Hepatocyte (in vitro differentiated cells): ENCODE results near the gene PAQR9.

Source experiments
- EZH2 ChIP-seq: fragments of 200-600 bp; sonication (generic); IDR thresholded peaks from 2 replicates; pipeline ENCODE4 v1.6.1; 2016; ENCODE audit warnings: antibody characterized with exemption, mild to moderate bottlenecking, borderline replicate concordance
- EZH2phosphoT487 ChIP-seq: fragments of 200-600 bp; sonication (generic); IDR thresholded peaks from one replicate; pipeline ENCODE4 v1.6.1; 2018; ENCODE audit warnings: antibody characterized with exemption, mild to moderate bottlenecking, low read depth, moderate library complexity; ENCODE audit not compliant: unreplicated experiment, severe bottlenecking
- TF ChIP-seq, protein P1 (sequence below): fragments of 200-600 bp; sonication (generic); IDR thresholded peaks from 2 replicates; pipeline ENCODE4 v1.5.1; 2016; ENCODE audit warnings: antibody characterized with exemption, mild to moderate bottlenecking; ENCODE audit not compliant: poor library complexity

- TF ChIP-seq, protein P1, sequence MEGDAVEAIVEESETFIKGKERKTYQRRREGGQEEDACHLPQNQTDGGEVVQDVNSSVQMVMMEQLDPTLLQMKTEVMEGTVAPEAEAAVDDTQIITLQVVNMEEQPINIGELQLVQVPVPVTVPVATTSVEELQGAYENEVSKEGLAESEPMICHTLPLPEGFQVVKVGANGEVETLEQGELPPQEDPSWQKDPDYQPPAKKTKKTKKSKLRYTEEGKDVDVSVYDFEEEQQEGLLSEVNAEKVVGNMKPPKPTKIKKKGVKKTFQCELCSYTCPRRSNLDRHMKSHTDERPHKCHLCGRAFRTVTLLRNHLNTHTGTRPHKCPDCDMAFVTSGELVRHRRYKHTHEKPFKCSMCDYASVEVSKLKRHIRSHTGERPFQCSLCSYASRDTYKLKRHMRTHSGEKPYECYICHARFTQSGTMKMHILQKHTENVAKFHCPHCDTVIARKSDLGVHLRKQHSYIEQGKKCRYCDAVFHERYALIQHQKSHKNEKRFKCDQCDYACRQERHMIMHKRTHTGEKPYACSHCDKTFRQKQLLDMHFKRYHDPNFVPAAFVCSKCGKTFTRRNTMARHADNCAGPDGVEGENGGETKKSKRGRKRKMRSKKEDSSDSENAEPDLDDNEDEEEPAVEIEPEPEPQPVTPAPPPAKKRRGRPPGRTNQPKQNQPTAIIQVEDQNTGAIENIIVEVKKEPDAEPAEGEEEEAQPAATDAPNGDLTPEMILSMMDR = no peak
- no peak for TF ChIP-seq EZH2
- TF ChIP-seq EZH2phosphoT487 = no peak
These were observed 37.1 kb upstream of the PAQR9 start for GRCh38 chr3:143000528-143000927.
